H1 (cell line): Measurements from ENCODE around the gene TRPV6.

Experiments
- ATF2 ChIP-seq: IDR thresholded peaks from 2 replicates; pipeline ENCODE4 v1.6.1; 2012; ENCODE audit warnings: low read length, inconsistent platforms
- CEBPB ChIP-seq: IDR thresholded peaks from 2 replicates; pipeline ENCODE4 v1.6.1; 2012; ENCODE audit warnings: low read depth, low read length
- CTCF ChIP-seq, 3 experiments: IDR thresholded peaks; 1 replicate in 2 of 3; 2 replicates in 1 of 3; pipeline versions ENCODE4 v1.5.1 to v1.6.1; 2011; ENCODE audit warnings: low read length in 3 of 3, mild to moderate bottlenecking in 3 of 3, inconsistent platforms in 2 of 3, low read depth in 1 of 3, moderate library complexity in 1 of 3; ENCODE audit not compliant: insufficient read depth in 1 of 3; ENCODE audit errors: control extremely low read depth in 1 of 3
- EZH2 ChIP-seq: fragments of 200-600 bp; sonication (generic); IDR thresholded peaks from 2 replicates; pipeline ENCODE4 v1.7.1; 2012; ENCODE audit warnings: low read depth, mild to moderate bottlenecking, moderate library complexity, low read length, inconsistent platforms; ENCODE audit not compliant: severe bottlenecking
- FOSL1 ChIP-seq: IDR thresholded peaks from 2 replicates; pipeline ENCODE4 v1.6.1; 2011; ENCODE audit warnings: mild to moderate bottlenecking, low read depth, low read length, moderate library complexity; ENCODE audit not compliant: insufficient read depth
- JUN ChIP-seq: IDR thresholded peaks from 2 replicates; pipeline ENCODE4 v1.6.1; 2011; ENCODE audit warnings: low read depth, mild to moderate bottlenecking, improper control_type of control experiment, low read length
- KDM1A ChIP-seq: fragments of 200-600, 300-600 bp; sonication (generic); IDR thresholded peaks from 2 replicates; pipeline ENCODE4 v1.7.1; 2016; ENCODE audit warnings: mild to moderate bottlenecking, low read length, borderline replicate concordance
- KDM5A ChIP-seq: fragments of 200-600 bp; IDR thresholded peaks from 2 replicates; pipeline ENCODE4 v1.7.1; 2012; ENCODE audit warnings: mild to moderate bottlenecking, low read length, inconsistent platforms, mixed read lengths
- MAX ChIP-seq: IDR thresholded peaks from 2 replicates; pipeline ENCODE4 v1.6.1; 2012; ENCODE audit warnings: inconsistent platforms
- POLR2AphosphoS5 ChIP-seq: IDR thresholded peaks from 2 replicates; pipeline ENCODE4 v1.6.1; 2011; ENCODE audit warnings: low read depth, low read length
- SIRT6 ChIP-seq: IDR thresholded peaks from one replicate; pipeline ENCODE4 v1.7.1; 2012; ENCODE audit warnings: low read length, inconsistent platforms
- SIX5 ChIP-seq: IDR thresholded peaks from 2 replicates; pipeline ENCODE4 v1.6.1; 2011; ENCODE audit warnings: mild to moderate bottlenecking, low read depth, low read length
- YY1 ChIP-seq: IDR thresholded peaks from 2 replicates; pipeline ENCODE4 v1.6.1; 2011; ENCODE audit warnings: low read depth, mild to moderate bottlenecking, low read length

- no peak for TF ChIP-seq CTCF (IDR thresholded peaks at IDR 0.05; ENCODE audit: control extremely low read depth in 1 of 3, insufficient read depth in 1 of 3, low read depth in 1 of 3, low read length in 3 of 3)
- no peak for TF ChIP-seq ATF2
- TF ChIP-seq POLR2AphosphoS5: no peak
- TF ChIP-seq CEBPB: no peak
- TF ChIP-seq MAX: no peak
- no peak for TF ChIP-seq YY1
- TF ChIP-seq KDM5A: no peak
- no peak for TF ChIP-seq KDM1A
- no peak for TF ChIP-seq EZH2
- no peak for TF ChIP-seq SIX5
- TF ChIP-seq SIRT6: no peak
- no peak for TF ChIP-seq JUN
- no peak for TF ChIP-seq FOSL1
Measured at GRCh38 chr7:142916508-142916907, 31.0 kb upstream of the TRPV6 start.
